Psoas muscle (tissue), 8 donors: Measurements from ENCODE around the gene KDM2B. TPM values are rescaled to one million over a fixed set of nuclear protein-coding genes. Genes with fewer than 3 reads are reported as not detected.

Experiments used
- ATAC-seq, 4 donors: fragments of 200-7000 bp; cut with Tn5 transposase; one replicate each; pipeline ENCODE4 v1.9.1; 2020; ENCODE audit warnings: moderate library complexity in 3 of 4, mild to moderate bottlenecking in 2 of 4
- DNase-seq, 2 donors: peaks; one replicate each; pipeline ENCODE4 v3.0.0-alpha.2; 2020
- H3K27ac ChIP-seq: fragments of 200-600 bp; one replicate; pipeline ENCODE4 v1.8.0; 2022
- H3K27me3 ChIP-seq, 3 donors: fragments of 200-600 bp in 1 of 3; one replicate each; pipeline versions ENCODE4 v1.6.1 to v1.8.0; 2013 to 2022; ENCODE audit warnings: low read length in 2 of 3, mild to moderate bottlenecking in 2 of 3, moderate library complexity in 1 of 3; ENCODE audit not compliant: insufficient read depth in 3 of 3
- H3K36me3 ChIP-seq, 2 donors: fragments of 200-600 bp in 1 of 2; one replicate each; pipeline versions ENCODE4 v1.6.1 to v1.8.0; 2013 to 2022; ENCODE audit warnings: low read depth in 1 of 2, mild to moderate bottlenecking in 1 of 2, moderate library complexity in 1 of 2; ENCODE audit not compliant: insufficient read depth in 1 of 2
- H3K4me1 ChIP-seq: fragments of 200-600 bp; one replicate; pipeline ENCODE4 v1.8.0; 2022
- H3K4me3 ChIP-seq: fragments of 200-600 bp; one replicate; pipeline ENCODE4 v1.8.0; 2022; ENCODE audit warnings: mild to moderate bottlenecking
- H3K9me3 ChIP-seq: fragments of 200-600 bp; one replicate; pipeline ENCODE4 v1.8.0; 2022
- CTCF ChIP-seq: fragments of 200-600 bp; IDR thresholded peaks from one replicate; pipeline ENCODE4 v1.8.0; 2022; ENCODE audit warnings: antibody characterized with exemption
- WGBS, 3 donors: extraction: QIAGEN DNeasy Blood & Tissue Kit; methylation state at CpG; one replicate each; pipeline versions ENCODE4 v1.1.6 to v1.1.7; 2013; 5-methylcytosine and 5-hydroxymethylcytosine counted together
- intact Hi-C, 2 donors: fragments of 100-400 bp; cut with DNase I; formaldehyde crosslinking; loops; one replicate each; pipeline versions ENCODE4 v1.11.0 to v1.14.2; 2022
- polyA plus RNA-seq, 3 donors: library from polyadenylated mRNA; stranded (reverse); fragments of 200-250 nt; gene quantifications; one replicate each; pipeline ENCODE4 v1.2.3, GENCODE V29; 2013
- total RNA-seq, 4 donors: library from RNA; stranded (reverse); fragmentation: NEBNext Ultra II Directional in 2 of 4; extraction: Animal tissue kit (Norgen Biotek cat#: 25700) in 2 of 4; gene quantifications; one replicate each; pipeline versions ENCODE4 v1.2.1 to v1.2.4, GENCODE V29; 2021 to 2023
- donor health status: healthy with polysubstance abuse.
- donor health status: DM: no; HTN: no; CAD: no; lungs with moderate emphysema.
- donor health status: Bipolar disorder and iron deficiency.
- donor health status: healthy.
- donor health status: DM: yes; HTN: yes; CAD: no.
- donor health status: DM: no; HTN: no; CAD: no.
- donor health status: DM: no; HTN: no; CAD: no.
- donor health status: DM: yes; HTN: yes; CAD: no.

The KDM2B gene
- total and polyA plus RNA-seq, 7 donors = 6.3 to 11.5 (median 9.9) TPM

- Histone ChIP-seq H3K27me3 (no peaks in the 10 kb centered on the region), H3K36me3 (no peaks in the 10 kb centered on the region), H3K27ac (no peak overlapping the region), H3K4me3 (no peak overlapping the region), H3K4me1 (no peaks in the 10 kb centered on the region), H3K9me3 (no peaks in the 10 kb centered on the region)
- intact Hi-C loops = no loop called here
- TF ChIP-seq CTCF = no peak
- ATAC-seq = no peak
- WGBS, 3 donors = 95 to 97% (median 95%) methylated on average over 6 of the region's 6 CpGs
- DNase-seq = no peak
Observed at GRCh38 chr12:121603581-121603980, 22.8 kb upstream of the KDM2B start.

GRCh38 chr12:121602766-121603165, 21.9 kb upstream of the KDM2B start:
- WGBS, 3 donors = 94 to 97% (median 95%) methylated on average over 6 of the region's 6 CpGs
- no peaks in the 10 kb centered on the region for H3K36me3 ChIP-seq
- H3K4me1 ChIP-seq = no peaks in the 10 kb centered on the region
- no peaks in the 10 kb centered on the region for H3K27me3 ChIP-seq
- H3K4me3 ChIP-seq = no peak overlapping the region
- H3K9me3 ChIP-seq = no peaks in the 10 kb centered on the region
- no peak for TF ChIP-seq CTCF
- DNase-seq (no peak), ATAC-seq (no peak)
- intact Hi-C loops = no loop called here
- no peak overlapping the region for H3K27ac ChIP-seq

GRCh38 chr12:121600702-121601336, 20.0 kb upstream of the KDM2B start:
- no peaks in the 10 kb centered on the region for H3K9me3 ChIP-seq
- intact Hi-C loops = no loop called here
- H3K27ac ChIP-seq = no peak overlapping the region
- WGBS, 3 donors = 37 to 69% (median 49%) methylated on average over 6 of the region's 6 CpGs
- no peak for TF ChIP-seq CTCF
- H3K36me3 ChIP-seq = no peaks in the 10 kb centered on the region
- no peaks in the 10 kb centered on the region for H3K4me1 ChIP-seq
- no peak for DNase-seq
- ATAC-seq = peak in 2 of 4 donors; percentile 13 to 67
- H3K27me3 ChIP-seq = no peaks in the 10 kb centered on the region
- H3K4me3 ChIP-seq = no peak overlapping the region

GRCh38 chr12:121596526-121596925, 15.7 kb upstream of the KDM2B start:
- WGBS, 3 donors = 94 to 96% (median 96%) methylated on average over 5 of the region's 5 CpGs
- intact Hi-C loops = no loop called here
- Histone ChIP-seq H3K4me1 (peaks cover 4% of the 10 kb centered on the region), H3K36me3 (no peaks in the 10 kb centered on the region), H3K27ac (no peak overlapping the region), H3K9me3 (no peaks in the 10 kb centered on the region), H3K4me3 (no peak overlapping the region), H3K27me3 (no peaks in the 10 kb centered on the region)
- ATAC-seq (no peak), DNase-seq (no peak)
- TF ChIP-seq CTCF = no peak

- no peak for TF ChIP-seq CTCF
- 89 to 93% (median 92%) methylated on average over 12 of the region's 12 CpGs for WGBS, 3 donors
- Histone ChIP-seq H3K4me1 (peaks cover 12% of the 10 kb centered on the region), H3K27ac (no peak overlapping the region), H3K9me3 (no peaks in the 10 kb centered on the region), H3K27me3 (no peaks in the 10 kb centered on the region), H3K4me3 (no peak overlapping the region), H3K36me3 (no peaks in the 10 kb centered on the region)
- no peak for ATAC-seq
- no peak for DNase-seq
- intact Hi-C loops = no loop called here
Observed at GRCh38 chr12:121595520-121595919, 14.7 kb upstream of the KDM2B start.
